HG03159 (cell line): ENCODE data around the gene PIK3R5.
"Not testable (repeated sequence)": the region's sequence is repeated elsewhere in the genome, so short reads cannot be mapped to it uniquely, and the experiment has no call there.

Experiments used
- ATAC-seq: cut with Tn5 transposase; IDR thresholded peaks from one replicate; pipeline ENCODE4 v1.9.1; 2021; ENCODE audit warnings: mild to moderate bottlenecking, moderate library complexity; ENCODE audit not compliant: unreplicated experiment

PIK3R5 gene

GRCh38 chr17:8985054-8985701 lies 19.7 kb upstream of the PIK3R5 start:
- no peak for ATAC-seq

- ATAC-seq = not testable (repeated sequence)
Measured at GRCh38 chr17:8984225-8984624, 18.7 kb upstream of the PIK3R5 start.

- no peak for ATAC-seq
Measured at GRCh38 chr17:8981443-8981842, 15.9 kb upstream of the PIK3R5 start.

- ATAC-seq = no peak
Measured at GRCh38 chr17:8979715-8980114, 14.2 kb upstream of the PIK3R5 start.

- no peak for ATAC-seq
Measured at GRCh38 chr17:8976638-8977037, 11.1 kb upstream of the PIK3R5 start.

GRCh38 chr17:8975091-8975725 lies 9.7 kb upstream of the PIK3R5 start:
- no peak for ATAC-seq

GRCh38 chr17:8969901-8970300 lies 4.4 kb upstream of the PIK3R5 start:
- ATAC-seq = no peak

- ATAC-seq = no peak
Measured at GRCh38 chr17:8968503-8968902, 3.0 kb upstream of the PIK3R5 start.

- no peak for ATAC-seq
Measured at GRCh38 chr17:8967861-8968260, 2.4 kb upstream of the PIK3R5 start.

- ATAC-seq = no peak
Measured at GRCh38 chr17:8966926-8967325, 1.4 kb upstream of the PIK3R5 start.

- peak; percentile 16 for ATAC-seq
Measured at GRCh38 chr17:8964801-8965393, 610 bp downstream of the PIK3R5 start.

GRCh38 chr17:8963647-8964258 lies 1.8 kb downstream of the PIK3R5 start:
- no peak for ATAC-seq

- ATAC-seq = no peak
Measured at GRCh38 chr17:8963014-8963413, 2.5 kb downstream of the PIK3R5 start.

- no peak for ATAC-seq
Measured at GRCh38 chr17:8961829-8962228, 3.7 kb downstream of the PIK3R5 start.

GRCh38 chr17:8960325-8961140 lies 5.0 kb downstream of the PIK3R5 start:
- ATAC-seq = no peak

- no peak for ATAC-seq
Measured at GRCh38 chr17:8959312-8959918, 6.1 kb downstream of the PIK3R5 start.

GRCh38 chr17:8957721-8958120 lies 7.8 kb downstream of the PIK3R5 start:
- ATAC-seq = no peak

- ATAC-seq = peak; percentile 51
Measured at GRCh38 chr17:8956465-8956902, 9.0 kb downstream of the PIK3R5 start.

- ATAC-seq = no peak
Measured at GRCh38 chr17:8955021-8955959, 10.2 kb downstream of the PIK3R5 start.

GRCh38 chr17:8954339-8954738 lies 11.2 kb downstream of the PIK3R5 start:
- ATAC-seq = no peak
